ENCODE results near the gene ABTB1. TPM values are rescaled to one million over a fixed set of nuclear protein-coding genes. Genes with fewer than 3 reads are reported as not detected.

ABTB1 gene
- total and polyA plus RNA-seq, 2 experiments from 2014 or later: 3.7 to 5.7 TPM

DNA sequence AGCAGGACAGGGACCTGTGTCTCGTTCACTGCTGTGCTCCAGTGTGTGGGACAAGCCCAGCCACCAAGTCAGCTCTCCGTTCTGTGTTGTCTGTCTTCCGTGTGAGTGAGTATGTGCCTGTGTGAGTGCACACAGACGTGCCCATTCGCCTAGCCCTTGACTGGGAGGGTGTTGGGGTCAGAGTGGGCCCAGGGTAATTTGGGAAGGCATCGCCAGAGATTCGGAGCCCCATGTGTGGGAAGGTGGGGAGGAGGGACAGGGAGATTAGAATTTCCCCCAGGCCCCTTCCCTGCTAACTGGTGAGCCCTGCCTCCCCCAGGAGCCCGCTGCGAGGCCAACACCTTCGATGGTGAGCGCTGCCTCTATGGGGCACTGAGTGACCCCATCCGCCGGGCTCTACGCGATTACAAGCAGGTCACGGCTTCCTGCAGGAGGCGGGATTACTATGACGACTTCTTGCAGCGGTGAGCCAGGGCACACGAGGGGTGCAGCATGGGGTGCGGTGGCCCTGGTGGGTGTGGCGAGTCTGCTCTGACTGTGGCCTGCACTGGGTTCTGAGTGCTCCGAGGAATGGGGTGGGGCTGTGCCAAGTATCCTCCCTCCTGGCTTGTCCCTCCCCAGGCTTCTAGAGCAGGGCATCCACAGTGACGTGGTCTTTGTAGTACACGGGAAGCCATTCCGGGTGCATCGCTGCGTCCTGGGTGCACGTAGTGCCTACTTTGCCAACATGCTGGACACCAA is 3.1 kb downstream of the ABTB1 start (continued):
- no peak for TF ChIP-seq ZNF331 (CRISPR knock-in tag; IDR thresholded peaks at IDR 0.05; ENCODE audit: low read depth)
- no peak for TF ChIP-seq ZNF114 (CRISPR knock-in tag; IDR thresholded peaks at IDR 0.05)
- TF ChIP-seq, protein P1, sequence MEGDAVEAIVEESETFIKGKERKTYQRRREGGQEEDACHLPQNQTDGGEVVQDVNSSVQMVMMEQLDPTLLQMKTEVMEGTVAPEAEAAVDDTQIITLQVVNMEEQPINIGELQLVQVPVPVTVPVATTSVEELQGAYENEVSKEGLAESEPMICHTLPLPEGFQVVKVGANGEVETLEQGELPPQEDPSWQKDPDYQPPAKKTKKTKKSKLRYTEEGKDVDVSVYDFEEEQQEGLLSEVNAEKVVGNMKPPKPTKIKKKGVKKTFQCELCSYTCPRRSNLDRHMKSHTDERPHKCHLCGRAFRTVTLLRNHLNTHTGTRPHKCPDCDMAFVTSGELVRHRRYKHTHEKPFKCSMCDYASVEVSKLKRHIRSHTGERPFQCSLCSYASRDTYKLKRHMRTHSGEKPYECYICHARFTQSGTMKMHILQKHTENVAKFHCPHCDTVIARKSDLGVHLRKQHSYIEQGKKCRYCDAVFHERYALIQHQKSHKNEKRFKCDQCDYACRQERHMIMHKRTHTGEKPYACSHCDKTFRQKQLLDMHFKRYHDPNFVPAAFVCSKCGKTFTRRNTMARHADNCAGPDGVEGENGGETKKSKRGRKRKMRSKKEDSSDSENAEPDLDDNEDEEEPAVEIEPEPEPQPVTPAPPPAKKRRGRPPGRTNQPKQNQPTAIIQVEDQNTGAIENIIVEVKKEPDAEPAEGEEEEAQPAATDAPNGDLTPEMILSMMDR (conservative IDR thresholded peaks at IDR 0.05; ENCODE audit: low read depth in 2 of 2): no peak
- no peak for TF ChIP-seq EZH2 (IDR thresholded peaks at IDR 0.05; ENCODE audit: low read depth, unreplicated experiment)
- TF ChIP-seq POLR2AphosphoS5 (IDR thresholded peaks at IDR 0.05; ENCODE audit: low read depth): no peak
- TF ChIP-seq, protein P2, sequence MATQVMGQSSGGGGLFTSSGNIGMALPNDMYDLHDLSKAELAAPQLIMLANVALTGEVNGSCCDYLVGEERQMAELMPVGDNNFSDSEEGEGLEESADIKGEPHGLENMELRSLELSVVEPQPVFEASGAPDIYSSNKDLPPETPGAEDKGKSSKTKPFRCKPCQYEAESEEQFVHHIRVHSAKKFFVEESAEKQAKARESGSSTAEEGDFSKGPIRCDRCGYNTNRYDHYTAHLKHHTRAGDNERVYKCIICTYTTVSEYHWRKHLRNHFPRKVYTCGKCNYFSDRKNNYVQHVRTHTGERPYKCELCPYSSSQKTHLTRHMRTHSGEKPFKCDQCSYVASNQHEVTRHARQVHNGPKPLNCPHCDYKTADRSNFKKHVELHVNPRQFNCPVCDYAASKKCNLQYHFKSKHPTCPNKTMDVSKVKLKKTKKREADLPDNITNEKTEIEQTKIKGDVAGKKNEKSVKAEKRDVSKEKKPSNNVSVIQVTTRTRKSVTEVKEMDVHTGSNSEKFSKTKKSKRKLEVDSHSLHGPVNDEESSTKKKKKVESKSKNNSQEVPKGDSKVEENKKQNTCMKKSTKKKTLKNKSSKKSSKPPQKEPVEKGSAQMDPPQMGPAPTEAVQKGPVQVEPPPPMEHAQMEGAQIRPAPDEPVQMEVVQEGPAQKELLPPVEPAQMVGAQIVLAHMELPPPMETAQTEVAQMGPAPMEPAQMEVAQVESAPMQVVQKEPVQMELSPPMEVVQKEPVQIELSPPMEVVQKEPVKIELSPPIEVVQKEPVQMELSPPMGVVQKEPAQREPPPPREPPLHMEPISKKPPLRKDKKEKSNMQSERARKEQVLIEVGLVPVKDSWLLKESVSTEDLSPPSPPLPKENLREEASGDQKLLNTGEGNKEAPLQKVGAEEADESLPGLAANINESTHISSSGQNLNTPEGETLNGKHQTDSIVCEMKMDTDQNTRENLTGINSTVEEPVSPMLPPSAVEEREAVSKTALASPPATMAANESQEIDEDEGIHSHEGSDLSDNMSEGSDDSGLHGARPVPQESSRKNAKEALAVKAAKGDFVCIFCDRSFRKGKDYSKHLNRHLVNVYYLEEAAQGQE (IDR thresholded peaks at IDR 0.05; ENCODE audit: unreplicated experiment): no peak
- TF ChIP-seq EZH2phosphoT487 (IDR thresholded peaks at IDR 0.05; ENCODE audit: unreplicated experiment): no peak

DNA sequence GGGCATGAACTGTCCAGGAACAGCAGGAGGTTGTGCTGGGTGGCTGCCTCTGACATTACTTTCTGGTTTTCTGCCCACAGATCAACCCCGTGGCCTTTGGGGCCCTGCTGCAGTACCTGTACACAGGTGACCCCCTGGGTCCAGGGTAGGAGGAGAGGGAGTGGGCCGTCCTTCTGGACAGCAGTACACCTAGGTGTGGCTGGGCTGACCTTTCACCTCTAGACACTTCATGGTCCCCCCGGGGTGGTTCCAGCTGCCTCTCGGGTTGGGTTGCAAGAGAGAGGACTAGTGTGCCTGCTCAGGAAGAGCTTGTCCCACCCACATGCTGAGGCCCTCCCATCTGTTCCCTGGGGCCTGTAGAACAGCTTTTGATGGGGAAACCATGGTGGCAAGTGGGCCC is 3.7 kb downstream of the ABTB1 start:
- H3K9me3 Mint-ChIP-seq: peaks cover 5% of the 10 kb centered on the region; the same call in 2 of the 3 replicates
- DNase-seq (ENCODE audit: low spot score) (no peak), ATAC-seq (no peak)
- H3K4me3 Mint-ChIP-seq: no peak overlapping the region
- peaks cover 11% of the 10 kb centered on the region for H3K27me3 Mint-ChIP-seq (ENCODE audit: insufficient read depth, low read depth, poor library complexity)
- no peaks in the 10 kb centered on the region; the same call in 2 of the 3 replicates for H3K36me3 Mint-ChIP-seq (ENCODE audit: low read depth)
- Histone ChIP-seq H3K27me3 (ENCODE audit: insufficient read depth) (no peaks in the 10 kb centered on the region), H3K79me2 (replicated peaks; ENCODE audit: insufficient read depth) (no peaks in the 10 kb centered on the region), H3K4me2 (no peak overlapping the region), H3K36me3 (ENCODE audit: insufficient read depth) (no peaks in the 10 kb centered on the region), H3K9me2 (ENCODE audit: insufficient read depth) (no peaks in the 10 kb centered on the region), H3K4me1 (ENCODE audit: insufficient read depth) (peaks cover 5% of the 10 kb centered on the region; the same call in 1 of the 2 replicates), H3K27ac (ENCODE audit: low read depth) (no peak overlapping the region), H3F3A (replicated peaks; ENCODE audit: low read depth) (no peaks in the 10 kb centered on the region), H3K4me3 (no peak overlapping the region), H4K20me1 (replicated peaks; ENCODE audit: insufficient read depth) (no peaks in the 10 kb centered on the region), H2AFZ (no peak overlapping the region)
- peaks cover 17% of the 10 kb centered on the region for H3K4me1 Mint-ChIP-seq
- TF ChIP-seq, protein P3, sequence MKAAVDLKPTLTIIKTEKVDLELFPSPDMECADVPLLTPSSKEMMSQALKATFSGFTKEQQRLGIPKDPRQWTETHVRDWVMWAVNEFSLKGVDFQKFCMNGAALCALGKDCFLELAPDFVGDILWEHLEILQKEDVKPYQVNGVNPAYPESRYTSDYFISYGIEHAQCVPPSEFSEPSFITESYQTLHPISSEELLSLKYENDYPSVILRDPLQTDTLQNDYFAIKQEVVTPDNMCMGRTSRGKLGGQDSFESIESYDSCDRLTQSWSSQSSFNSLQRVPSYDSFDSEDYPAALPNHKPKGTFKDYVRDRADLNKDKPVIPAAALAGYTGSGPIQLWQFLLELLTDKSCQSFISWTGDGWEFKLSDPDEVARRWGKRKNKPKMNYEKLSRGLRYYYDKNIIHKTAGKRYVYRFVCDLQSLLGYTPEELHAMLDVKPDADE (IDR thresholded peaks at IDR 0.05): no peak
- TF ChIP-seq STAT1 (IDR thresholded peaks at IDR 0.05; ENCODE audit: unreplicated experiment): no peak
- TF ChIP-seq POLR2AphosphoS5 (IDR thresholded peaks at IDR 0.05; ENCODE audit: low read depth): no peak
- TF ChIP-seq, protein P2 (IDR thresholded peaks at IDR 0.05; ENCODE audit: unreplicated experiment): no peak
- TF ChIP-seq, protein P1 (conservative IDR thresholded peaks at IDR 0.05; ENCODE audit: low read depth in 2 of 2): no peak
- TF ChIP-seq EZH2phosphoT487 (IDR thresholded peaks at IDR 0.05; ENCODE audit: unreplicated experiment): no peak
- no peak overlapping the region; the same call in 1 of the 2 replicates for H3K27ac Mint-ChIP-seq
